HK-2 (cell line): ENCODE data around the gene CDT1.
"Not testable (repeated sequence)": the region's sequence is repeated elsewhere in the genome, so short reads cannot be mapped to it uniquely, and the experiment has no call there.

Experiments
- DNase-seq: peaks from one replicate; pipeline ENCODE4 v3.0.0-alpha.2; 2018; ENCODE audit not compliant: unreplicated experiment

Gene CDT1

DNA sequence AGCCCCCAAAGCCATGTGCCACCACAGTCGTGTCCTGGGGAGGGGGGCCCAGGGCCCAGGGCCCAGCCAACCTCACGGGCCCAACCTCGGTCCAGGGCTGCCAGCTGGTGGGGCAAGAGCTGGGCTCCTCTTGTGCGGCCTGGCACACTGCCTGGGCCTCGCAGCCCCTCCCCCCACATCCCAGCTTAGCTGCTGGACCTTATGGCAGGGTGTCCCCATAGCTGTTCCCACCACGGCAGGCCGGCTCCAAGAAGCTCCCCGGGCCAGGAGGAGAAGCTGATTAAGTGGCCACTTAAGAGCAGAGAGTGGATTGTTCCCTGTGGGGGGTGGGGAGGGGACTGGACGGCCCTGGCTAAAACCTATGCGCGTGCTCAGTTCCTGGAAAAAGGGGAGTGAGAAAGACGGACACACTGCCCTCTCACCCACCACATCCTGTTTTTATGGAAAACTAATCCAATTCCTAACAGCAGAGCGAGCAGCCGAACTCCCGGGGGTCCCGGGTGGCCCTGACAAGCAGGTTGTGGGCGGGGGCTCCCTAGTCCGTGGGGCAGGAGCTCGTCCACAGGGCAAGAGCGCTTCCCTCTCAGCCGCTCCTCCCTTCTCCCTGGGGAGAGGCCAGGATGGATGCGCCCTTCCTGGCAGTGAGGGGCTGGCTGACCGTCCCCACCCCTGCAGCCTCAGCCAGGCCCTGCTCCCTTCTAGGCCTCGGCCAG, 35.4 kb upstream of the CDT1 start:
- DNase-seq: peak; percentile 54

DNA sequence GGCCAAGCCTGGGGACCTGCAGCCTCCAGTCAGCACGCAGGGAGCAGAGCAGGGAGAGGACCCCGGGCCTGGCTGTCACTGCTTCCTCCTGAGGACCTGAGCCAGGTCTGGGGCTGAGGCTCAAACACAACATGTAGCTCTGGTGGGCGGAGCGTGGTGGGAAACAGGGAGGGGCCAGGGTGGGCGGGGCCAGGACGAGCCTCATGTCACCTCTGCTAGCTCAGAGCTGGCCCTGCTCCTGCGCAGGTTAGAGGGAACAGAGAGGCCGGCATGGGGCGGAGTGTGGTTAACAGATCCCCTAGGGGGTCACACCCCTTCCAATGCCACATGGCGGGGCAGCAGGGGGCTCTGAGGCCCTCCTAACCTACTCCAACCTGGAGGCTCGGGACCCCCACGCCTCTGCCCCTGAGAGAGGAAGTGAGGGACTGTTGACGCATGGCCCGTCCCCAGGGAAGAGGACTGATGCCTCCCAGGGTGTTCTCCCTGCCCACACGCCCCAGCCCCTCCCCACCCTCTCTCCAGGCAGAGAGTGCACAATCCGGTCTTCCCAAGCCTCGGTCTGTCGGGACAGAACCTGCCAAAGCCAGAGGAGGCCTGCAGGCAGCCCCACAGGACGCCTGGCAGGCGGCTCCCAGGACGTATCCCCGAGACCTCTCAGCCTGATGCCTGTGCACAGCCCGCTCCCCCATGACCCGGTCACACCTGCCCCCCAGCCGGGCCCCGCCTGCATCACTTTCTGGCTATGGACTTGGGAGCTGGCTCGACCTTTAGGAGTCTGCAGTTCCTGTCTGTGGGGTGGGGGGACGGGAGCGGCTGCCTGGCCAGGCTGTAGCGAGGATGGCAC, 33.8 kb upstream of the CDT1 start:
- DNase-seq: peak; percentile 67

DNA sequence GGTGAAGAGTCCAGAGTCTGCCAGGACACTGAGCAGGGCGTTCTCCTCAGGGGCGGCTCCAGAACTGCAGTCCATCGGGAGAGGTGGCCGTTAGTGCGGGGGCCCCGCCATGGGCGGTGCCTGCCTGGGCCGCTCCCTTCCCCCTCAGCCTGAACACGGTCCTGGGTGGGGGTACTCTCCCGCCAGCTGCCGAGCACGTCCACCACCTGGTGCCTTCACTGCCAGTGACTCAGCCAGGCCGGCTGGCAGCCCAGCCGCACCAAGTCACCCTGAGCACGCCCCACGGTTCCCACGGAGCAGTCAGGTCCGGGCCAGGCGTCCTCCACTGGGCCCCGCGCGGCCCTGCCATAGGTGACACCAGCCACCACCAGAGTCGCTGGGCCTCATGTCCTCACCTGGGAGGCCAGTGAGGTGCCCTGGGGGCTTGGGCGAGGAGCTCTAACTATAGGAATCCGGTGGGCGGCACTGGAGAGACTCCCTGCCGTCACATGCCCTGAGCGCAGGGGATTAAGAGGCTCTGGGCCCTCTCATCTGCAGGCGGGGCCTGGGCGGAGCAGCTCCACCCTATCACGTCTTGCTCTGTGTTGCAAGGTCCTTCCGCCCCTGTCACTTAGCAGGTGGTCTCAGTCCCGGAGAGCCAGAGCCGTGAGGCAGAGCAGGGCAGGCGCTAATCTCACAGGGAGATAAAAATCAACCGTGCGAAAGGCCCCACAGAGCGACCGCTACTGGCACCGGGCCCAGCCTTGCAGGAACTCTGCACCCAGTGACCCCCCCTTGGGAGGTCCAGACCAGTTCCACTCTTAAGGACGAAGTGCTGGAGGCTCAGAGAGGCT, 32.9 kb upstream of the CDT1 start:
- peak; percentile 90 for DNase-seq

DNA sequence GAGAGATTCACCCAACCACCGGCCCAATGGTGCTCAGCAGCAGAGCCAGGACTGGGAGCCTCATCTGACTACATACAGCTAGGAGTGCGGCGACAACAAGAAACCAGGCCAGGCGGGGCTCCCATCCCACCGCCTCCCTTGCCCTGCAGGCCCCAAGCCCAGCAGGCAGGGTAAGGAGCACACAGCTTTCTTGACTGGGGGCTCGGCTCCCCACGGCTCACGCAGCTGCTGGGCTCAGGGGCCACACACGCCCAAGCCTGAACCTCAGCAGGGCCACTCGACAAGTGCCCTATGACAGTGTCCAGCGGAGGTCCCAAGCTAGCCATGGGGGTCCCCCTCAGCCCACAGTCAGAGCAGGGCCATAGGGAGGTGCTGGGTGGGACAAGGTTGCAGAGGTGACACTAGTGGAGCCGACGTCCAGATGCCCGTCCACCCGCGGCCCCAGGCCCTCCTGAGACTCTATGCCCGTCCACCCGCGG, 32.3 kb upstream of the CDT1 start:
- no peak for DNase-seq

DNA sequence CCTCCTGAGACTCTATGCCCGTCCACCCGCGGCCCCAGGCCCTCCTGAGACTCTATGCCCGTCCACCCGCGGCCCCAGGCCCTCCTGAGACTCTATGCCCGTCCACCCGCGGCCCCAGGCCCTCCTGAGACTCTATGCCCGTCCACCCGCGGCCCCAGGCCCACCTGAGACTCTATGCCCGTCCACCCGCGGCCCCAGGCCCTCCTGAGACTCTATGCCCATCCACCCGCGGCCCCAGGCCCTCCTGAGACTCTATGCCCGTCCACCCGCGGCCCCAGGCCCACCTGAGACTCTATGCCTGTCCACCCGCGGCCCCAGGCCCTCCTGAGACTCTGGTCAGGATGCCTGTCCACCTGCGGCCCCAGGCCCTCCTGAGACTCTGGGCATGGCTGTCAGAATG, 31.8 kb upstream of the CDT1 start:
- DNase-seq: not testable (repeated sequence)

DNA sequence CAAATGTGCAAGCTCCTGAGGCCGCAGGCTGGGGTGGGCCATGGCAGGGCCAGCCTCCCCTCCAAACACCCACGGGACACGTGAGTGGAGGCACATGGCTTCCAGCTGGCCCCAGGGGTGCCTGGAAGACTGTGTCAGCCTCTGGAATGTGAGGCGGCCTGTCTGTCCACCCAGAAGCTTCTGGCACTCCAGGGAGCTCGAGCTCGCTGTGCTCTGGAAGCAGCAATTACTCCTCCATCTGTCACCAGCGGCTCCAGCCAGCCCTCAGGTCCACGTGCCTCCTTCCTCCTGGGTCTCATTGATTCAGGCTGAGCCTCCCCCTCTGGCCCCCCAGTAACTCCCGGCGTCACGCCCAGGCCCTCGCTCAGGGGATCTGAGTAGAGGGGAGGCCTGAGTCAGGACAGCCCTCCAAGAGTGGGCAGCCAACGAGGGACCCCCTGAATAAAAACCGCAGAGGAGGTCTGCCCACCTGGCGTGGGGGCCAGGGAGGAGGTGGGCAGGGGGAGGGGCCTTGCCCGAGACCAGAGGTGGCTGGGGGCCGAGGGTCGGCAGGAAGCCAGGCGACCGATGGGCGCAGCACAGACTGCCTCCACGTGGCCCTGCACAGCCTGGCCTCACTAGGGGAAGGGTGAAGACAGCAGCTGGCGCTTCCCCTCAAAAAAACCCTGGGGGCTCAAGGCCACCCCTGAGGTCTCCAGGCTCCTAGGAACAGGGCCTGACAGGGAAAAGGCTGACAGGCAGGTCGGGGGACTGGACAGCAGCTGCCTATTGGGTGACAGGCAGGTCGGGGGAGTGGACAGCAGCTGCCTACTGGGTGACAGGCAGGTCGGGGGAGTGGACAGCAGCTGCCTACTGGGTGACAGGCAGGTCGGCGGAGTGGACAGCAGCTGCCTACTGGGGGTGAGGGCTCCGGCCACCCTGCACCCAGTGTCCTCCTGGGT, 30.4 kb upstream of the CDT1 start:
- DNase-seq: peak; percentile 68

DNA sequence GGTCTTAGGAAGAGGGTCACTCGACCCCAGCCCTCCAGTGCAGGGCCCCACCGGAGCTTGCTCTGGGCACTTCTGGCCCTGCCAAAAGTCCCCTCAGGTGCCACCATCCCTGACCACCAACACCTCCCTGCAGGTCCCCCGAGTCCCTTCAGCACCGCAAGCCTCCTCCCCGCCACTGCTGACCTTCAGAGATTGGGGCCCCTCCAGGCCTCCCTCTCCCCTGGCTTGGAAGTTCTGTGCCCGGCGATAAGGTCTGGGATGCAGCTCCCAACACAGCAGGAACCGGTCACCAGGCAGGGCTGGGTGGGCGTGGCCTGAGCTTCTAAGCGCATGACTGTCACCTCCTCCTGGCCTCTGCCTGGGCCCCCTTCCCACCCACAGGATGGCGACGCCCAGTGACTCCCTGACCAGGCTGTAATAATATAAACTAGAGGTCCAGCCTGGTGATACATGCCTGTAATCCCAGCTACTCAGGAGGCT, 29.7 kb upstream of the CDT1 start:
- peak; percentile 88 for DNase-seq

DNA sequence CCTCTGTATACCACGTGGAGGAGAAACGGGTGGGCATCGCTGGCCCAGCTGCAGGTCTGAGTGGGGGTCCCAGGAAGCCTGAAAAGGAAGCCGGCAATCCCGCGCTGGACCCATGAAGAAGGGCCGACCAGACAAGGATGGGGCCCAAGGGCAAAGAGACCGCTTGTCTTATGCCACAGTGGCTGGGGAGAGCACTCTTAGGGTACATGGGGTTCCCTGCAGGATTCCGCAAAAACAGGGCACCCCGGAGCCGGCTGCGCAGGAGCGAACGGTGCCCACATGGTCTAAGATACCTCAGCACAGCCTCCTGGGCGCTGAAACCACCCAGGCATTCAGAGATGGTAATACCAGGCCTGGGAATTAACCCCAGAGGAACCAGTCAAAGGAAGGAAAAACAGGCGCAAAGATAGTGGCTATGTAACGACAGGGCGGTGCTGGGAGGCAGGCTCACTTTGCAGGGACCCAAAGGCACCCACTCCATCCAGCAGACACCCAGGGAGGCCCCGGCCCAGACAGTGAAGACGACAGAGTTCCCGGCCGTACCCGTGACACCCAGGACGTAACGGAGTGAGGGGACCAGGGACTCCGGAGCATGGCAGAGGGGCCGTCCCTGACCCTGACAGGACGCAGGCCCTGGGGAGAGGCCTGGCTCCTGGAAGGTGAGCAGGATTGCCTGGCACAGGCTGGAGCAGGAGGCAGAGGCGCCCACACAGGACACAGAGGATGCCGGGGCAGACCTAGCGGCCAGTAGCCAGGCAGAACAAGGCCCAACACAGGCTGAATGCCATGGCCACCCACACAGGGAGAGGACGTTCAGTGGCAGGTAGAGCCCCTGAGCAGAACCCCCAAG, 28.8 kb upstream of the CDT1 start:
- DNase-seq: no peak

DNA sequence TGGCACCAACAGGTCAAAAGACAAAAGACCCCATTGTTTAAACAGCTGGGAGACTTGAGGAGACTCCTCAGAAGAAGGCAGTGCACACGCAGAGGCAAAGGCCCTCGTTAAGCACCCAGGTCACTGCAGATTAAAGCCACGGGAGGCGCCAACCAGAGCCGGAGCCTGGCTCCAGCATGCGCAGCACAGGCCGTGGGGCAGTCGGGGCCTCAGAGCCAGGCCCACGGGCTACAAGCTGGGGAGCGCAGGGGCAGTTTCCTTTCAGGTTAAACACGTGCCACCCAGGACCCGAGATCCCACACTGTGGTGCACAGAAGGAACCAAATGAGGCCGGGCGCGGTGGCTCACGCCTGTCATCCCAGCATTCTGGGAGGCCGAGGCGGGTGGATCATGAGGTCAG, 27.8 kb upstream of the CDT1 start:
- DNase-seq: no peak

DNA sequence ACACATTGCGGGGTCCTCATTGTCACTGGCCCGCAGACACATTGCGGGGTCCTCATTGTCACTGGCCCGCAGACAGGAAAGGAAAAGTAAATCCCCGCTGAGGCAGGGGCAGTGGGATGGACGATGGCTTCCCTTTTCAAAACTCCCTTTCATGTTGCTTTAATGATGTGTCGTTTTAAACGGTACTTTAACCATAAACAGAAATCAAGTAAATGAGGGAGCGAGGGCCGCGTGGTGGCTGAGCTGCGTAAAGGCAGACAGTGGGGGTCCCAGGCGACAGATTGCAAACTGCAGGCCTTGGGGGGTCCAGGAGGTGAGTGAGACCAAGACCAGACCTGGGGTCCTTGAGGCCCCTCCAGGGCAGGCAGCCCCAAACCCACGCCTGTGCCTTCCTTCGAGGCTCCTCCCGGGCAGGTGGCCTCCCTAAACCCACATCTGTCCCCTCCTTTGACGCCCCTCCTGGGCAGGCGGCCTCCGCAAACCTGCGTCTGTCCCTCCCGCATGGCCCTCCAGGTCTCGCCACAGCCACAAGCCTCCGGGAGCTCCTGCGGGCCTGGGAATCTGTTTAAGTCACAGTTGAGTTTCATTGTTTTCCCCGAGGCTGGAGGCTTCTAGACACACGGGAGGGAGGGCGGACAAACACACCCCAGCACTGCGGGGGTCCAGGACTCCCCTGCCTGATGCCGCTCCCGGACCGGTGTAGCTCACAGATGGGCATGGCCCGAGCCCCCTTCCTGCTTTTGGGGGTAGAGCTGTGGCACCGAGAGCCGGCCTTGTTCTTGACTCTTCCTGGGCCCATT, 25.9 kb upstream of the CDT1 start:
- no peak for DNase-seq

DNA sequence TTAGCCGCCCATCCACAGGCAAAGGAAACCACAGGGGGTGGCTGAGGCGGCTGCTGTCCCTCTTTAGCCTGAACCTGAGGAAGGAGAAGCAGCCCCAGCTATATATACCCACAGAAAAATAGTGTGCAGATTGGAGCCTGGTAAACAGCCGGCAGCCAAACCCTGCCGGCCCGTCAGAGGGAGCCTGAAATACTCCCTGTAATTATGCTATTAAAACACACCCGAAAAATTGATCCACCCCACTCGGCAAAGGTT, 25.4 kb upstream of the CDT1 start:
- DNase-seq: no peak

DNA sequence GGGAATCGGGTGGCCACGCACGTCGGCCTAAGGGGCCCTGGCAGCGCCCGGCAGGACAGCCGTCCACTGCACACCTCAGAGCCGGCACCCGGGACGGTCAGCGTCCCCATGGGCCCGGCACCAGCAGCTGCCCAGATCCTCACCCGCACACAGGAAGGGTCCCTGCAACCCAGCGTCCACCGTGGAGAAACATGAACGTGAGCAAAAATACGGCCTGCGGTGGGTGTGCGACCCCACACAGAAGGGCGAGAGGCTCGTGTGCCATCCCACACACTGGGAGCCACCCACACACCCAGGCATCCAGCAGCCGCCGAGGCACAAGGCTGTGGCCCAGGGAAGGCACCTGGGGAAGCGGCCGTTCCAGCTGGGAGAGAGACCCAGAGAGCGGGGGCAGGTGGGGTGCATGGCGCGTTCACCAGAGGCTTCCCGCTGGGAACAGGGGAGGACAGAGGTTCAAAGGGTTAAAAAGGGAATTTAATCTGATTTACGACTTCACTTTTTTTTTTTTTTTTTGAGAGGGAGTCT, 25.0 kb upstream of the CDT1 start:
- DNase-seq: no peak

DNA sequence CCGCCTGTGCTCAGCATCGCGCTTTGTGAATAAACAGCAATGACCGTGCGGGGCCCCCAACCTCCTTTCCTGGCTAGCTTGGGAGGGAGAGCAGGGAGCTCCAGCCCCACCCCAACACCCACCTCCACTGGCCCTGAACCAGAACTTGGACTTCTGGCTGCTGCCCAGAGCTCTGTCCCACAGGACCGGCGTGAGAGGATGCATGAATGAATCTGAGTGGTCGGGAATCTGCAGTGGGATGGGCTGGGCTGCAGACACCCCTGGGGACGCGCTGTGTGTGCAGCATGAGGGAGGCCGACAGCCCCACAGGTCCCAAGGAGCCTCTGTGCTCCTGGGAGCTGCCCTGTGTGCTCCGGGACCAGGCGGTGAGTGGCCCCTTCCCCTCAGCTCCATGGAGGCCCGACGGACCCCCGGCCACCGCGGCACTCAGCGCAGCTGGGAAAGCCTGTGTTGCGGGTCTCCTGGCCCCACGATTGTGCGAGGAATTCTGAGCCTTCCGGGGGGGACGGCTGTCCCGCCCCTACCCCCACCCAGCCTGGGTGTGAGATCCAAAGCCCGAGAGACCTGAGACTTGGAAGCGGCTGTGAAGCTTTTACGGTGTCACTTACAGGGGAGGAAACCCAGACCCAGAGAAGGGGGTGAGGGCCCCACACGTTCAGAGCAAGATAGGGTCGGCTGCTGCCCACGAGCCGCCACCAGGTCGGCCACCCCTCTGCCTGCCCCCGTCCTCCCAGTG, 24.0 kb upstream of the CDT1 start:
- no peak for DNase-seq

DNA sequence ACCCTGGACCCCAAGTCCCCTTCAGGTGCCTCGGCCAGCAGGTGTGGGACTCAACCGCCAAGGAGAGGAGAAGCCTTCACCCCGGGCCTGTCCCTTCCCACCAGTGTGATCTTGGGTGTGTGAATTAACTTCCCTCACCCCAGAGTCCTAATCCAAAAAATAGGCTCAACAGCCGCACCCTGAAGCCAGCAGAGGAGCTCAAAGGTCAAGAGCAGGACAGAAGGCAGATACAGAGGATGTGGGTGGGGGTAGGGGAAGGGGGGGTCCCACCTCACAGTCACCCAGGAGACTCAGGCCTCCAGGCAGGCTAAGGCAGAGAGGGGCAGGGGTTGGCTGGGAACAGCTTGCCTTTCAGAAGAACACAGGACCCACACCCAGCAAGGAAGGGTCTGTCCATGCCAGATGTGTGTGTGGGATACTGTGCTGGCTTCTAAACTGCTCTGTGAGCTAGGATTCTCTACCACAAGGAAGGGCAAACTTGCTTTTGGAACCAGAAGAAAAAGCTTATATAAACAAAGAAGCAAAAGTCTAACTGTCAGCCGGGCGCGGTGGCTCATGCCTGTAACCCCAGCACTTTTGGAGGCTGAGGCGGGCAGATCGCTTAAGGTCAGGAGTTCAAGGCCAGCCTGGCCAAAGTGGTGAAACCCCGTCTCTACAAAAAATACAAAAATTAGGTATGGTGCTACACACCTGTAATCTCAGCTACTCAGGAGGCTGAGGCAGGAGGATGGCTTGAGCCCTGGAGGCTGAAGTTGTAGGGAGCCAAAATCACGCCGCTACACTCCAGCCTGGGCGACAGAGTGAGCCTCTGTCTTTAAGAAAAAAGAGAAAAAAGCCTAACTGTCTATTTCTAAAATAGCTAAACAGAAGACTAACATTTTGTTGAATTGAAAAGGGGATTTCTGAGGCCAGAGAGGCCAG, 23.2 kb upstream of the CDT1 start:
- no peak for DNase-seq

DNA sequence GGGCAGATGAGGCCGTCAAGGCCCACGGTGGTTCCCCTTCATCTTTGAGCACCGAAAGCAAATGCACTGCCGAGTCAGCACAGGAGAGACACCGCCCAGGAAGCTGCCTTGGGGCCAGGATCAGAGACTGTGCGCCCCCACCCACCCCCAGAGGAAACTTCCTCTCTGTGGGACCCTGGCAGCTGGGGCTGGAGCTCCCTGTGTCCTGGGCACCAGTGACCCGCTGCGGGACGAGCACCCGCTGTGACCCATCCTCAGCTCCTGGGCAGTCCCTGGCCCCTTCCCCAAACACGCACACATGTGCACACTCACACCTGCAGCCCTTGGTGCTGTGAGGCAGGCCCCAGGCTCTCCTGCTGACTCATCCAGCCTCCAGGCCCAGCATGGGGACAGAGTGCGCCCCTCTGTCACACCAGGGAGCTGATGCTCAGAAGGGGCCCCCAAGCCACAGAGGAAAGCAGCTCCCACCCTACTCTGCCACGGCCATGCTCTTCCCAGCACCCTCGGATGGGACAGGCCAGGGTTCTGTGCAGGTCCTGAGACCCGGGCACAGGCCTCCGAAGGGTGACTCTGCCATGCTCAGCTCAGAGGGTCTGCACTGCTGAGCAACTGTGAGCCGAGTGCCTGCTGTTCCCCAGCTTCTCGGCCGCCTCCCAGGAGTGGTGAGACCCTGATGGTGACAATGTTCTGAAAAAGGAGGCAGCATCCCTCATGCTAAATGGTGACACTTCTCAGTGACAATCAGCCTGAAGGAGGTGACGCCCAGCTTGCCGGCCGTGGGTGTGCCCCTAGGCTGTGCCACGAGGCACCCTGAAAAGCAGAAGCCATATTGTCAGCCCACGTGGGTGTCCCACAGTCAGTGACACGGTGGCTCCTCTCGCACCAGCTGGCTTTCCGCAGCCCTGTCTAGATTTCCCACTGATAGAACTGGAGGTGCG, 22.2 kb upstream of the CDT1 start:
- DNase-seq: no peak
